Measurements from ENCODE around the gene ABHD15.

Gene ABHD15, protein sequence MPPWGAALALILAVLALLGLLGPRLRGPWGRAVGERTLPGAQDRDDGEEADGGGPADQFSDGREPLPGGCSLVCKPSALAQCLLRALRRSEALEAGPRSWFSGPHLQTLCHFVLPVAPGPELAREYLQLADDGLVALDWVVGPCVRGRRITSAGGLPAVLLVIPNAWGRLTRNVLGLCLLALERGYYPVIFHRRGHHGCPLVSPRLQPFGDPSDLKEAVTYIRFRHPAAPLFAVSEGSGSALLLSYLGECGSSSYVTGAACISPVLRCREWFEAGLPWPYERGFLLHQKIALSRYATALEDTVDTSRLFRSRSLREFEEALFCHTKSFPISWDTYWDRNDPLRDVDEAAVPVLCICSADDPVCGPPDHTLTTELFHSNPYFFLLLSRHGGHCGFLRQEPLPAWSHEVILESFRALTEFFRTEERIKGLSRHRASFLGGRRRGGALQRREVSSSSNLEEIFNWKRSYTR

DNA sequence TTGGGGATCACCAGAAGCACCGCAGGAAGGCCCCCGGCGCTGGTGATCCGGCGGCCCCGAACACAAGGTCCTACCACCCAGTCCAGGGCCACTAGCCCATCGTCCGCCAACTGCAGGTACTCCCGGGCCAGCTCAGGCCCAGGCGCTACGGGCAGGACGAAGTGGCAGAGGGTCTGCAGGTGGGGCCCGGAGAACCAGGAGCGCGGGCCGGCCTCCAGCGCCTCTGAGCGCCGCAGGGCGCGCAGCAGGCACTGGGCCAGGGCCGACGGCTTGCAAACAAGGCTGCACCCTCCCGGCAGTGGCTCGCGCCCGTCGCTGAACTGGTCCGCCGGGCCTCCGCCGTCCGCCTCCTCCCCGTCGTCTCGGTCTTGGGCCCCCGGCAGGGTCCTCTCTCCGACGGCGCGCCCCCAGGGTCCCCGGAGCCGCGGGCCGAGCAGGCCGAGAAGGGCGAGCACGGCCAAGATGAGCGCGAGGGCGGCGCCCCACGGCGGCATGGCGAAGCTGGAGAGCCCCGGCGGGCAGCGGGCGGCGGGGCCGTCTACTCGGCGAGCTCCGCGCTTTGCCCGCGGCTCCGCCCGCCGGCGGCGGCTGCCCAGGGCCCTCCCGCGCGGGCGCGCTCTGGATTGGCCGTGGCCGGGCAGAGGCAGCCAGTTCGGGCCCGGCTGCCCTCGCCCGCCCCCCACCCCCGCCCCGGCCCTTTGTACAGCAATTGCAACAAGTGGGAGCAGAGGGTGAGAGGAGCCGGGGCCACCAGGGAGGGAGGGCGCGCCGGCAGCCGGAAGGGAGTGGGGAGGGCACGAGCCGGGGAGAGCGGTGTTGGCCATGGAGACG is at the start of gene ABHD15:
TSS of gene ABHD15 (minus strand) at position 565 of the 831 bp plus-strand sequence. CDS start at position 494, 71 bp downstream.
- DNase-seq, result peak; percentile 69

DNA sequence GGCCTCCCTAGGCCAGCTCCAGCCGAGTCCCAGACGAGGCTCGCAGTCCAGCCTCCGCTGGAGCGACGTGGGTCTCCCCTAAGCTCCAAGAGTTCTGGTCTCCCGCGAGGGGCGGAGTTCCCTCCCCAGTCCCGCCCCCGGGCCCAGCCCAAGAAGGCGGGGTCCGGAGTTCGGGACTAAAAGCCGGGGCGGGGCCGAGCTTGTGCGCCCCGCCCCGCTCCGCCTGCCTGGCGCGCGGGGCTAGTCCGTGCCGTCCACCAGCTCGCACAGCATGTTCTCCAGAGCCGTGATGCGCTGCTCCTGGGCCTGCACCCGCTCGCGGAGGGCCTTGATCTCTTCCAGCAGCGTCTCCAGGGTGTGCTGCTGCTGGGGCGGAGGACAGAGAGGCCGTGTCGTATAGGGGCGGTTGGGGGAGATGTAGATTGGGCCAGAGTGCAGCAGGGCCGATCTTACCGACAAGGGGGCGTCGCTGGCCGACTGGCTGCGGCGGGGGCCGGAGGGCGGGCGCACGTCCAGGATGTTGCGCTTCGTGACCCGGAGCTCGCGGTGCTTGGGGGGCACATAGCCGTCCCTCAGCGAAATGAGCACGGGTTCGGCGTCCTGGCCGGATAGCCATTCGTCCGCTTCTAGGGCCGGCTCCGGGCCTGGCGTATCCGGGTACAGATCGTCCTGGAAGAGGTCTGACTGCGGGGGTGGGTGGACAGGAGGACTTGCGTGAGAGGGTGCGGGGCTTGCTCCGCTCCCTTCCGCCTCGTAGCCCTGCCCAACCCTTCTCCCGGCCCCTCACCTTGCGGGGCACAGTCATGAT is 48.9 kb upstream of the ABHD15 start:
- peak; percentile 79 for DNase-seq

DNA sequence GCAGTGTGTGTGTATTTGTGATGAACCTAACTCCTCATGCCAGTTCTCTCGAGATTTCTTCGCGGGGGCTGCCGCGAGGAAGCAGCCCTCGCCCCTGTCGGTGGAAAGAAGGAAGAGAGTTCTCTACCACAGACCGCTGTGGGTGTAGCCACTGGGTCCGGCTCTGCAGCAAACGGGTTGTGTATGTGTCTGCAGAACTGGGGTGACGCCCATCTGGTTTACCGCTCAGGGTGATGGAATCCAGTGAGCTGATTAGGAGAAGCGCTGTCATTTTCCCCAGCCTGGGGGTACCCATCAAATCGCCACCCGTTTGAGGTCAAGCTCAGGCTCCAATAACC is 48.2 kb upstream of the ABHD15 start:
- DNase-seq, result peak; percentile 61

DNA sequence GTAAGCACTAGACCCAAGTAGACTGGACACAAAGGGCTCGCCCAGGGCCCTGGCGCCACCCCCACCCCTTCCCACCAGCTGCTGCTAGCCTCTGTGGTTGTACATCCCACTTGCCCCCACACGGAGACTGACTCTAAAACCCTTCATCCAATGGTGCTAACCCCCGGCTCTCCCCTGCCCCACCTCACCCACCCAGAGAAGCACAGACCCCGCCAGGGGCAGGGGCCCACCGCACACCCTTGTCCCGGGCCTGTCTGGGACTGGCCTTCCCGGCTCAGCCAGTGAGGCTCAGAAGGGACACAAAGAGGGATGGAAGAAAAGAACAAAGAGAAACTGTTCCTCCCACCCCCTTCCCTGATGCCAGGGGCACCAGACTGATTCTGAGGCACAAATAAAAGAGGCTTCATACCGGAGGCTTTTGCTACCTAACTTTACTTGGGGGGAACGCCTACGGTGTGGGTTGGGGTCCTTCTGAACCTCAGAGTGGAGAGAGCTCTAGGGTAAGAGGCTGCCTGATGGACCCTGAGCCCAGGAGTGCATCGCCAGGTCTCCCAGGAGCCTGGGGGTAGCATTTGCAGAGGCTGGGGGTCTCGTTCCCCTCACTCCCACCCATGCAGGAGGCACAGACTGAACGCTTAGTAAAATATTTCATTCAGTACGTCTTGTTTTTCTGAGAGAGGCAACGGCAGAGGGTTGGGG is 47.7 kb upstream of the ABHD15 start:
- no peak for DNase-seq

DNA sequence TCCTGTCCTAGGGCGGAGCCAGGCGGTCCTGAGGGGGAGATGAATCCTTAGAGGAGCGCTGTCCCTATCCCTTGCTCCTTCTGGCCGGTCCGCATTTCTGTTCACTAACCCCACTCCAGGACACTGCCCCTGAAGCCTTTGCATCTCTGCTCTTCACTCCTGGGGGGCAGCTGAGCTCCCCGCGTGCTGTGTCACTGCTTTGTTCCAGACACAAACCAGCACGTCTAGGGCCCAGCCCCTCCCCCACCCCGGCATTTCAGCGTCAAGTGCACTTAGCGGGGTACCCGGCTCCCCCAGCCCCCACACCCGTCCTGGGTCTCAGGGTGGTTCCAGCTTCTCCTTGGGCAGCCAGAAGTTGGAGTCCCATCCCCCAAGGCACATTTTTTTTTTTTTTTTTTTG is 47.0 kb upstream of the ABHD15 start:
- no peak for DNase-seq

DNA sequence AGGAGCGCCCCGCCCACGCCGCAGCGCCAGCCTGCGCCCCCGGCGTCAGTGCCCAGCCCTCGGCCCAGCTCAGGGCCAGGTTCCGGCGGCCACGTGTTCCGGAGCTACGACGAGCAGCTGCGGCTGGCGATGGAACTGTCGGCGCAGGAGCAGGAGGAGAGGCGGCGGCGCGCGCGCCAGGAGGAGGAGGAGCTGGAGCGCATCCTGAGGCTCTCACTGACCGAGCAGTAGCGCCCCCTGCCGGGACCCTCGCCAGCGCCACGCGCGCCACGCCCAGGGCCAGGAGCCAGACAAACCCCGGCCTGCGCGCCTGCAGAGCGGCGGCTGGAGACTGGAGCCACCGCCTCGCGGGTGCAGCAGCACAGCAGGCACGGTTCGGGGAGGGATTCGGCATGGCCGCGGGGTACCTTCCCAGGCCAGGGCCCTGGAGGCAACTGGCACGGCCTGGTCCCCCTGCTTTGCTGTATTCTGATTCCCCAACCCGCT is 46.6 kb upstream of the ABHD15 start:
- peak; percentile 88 for DNase-seq

DNA sequence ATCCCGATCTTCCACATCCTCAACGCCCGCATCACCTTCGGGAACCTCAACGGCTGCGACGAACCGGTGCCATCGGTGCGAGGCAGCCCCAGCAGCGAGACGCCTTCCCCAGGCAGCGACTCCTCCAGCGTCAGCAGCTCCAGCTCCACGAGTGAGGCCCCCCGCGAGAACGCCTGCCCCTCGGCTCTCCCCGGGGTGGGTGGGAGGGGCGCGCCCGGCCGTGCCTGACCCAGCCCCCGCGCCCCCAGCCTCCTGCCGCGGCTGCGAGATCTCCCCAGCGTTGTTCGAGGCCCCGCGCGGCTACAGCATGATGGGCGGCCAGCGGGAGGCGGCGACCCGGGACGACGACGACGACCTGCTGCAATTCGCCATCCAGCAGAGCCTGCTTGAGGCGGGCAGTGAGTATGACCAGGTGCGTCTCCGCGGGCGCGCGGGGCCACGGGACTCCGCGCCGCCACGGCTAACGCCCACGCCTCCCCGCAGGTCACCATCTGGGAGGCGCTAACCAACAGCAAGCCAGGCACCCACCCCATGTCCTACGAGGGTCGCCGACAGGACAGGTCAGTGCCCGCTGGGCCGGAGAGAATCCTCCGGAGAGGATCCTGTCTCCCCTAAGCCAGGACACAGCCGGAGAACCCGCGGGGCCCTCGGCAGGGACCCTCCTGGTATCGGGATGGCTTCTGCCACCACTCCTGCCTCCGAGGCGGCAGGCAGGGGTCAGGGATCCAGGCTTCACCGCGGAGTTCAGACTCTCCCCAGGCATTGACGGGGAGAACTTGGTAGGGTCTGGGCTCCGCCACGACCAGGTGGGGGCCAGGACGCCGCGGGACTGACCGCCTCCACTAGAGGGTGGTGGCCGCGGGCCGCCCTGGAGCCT is 45.8 kb upstream of the ABHD15 start:
- DNase-seq, result no peak

DNA sequence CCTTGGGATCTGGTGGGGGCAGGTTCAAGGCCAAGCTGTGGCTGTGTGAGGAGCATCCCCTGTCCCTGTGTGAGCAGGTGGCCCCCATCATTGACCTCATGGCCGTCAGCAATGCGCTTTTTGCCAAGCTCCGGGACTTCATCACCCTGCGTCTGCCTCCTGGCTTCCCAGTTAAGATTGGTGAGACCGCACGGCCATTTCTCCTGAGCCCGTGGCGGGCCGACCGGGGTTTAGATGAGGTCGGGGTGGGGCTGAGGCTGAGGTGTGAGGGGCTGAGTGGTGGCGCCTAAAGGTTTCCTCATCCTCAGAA is 45.2 kb upstream of the ABHD15 start:
- DNase-seq, result no peak

DNA sequence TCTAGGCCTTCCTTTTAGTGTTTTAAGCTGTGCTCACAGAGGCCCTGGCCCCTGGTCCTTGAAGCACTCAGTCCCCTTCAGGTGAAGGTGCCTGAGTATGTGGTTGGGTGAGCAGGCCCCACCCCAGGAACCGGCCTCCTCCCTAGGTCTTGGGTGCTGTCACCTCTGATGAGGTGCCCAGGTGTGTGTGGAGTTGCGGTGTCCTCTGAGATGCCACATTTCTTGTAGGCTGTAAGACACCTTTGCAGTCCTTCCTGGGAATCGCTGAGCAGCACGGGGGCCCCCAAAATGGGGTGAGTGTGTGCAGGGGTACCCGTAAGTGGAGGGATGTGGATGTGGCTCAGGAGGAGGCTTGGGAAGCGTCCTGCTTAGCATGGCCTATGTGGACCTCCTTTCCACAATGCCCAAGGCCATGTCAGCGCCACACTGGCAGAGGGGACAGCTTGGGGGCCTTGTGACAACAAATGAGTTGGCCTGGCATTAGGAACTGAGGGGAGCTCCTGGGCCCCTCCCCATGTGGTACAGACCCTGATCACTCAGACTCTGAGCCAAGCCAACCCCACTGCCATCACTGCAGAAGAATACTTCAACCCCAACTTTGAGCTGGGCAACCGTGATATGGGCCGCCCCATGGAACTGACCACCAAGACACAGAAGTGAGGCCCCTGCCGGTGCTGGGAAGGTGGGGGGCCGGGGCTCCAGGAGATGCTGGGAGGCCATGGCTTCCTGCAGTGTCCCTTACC is 44.7 kb upstream of the ABHD15 start:
- DNase-seq, result no peak

DNA sequence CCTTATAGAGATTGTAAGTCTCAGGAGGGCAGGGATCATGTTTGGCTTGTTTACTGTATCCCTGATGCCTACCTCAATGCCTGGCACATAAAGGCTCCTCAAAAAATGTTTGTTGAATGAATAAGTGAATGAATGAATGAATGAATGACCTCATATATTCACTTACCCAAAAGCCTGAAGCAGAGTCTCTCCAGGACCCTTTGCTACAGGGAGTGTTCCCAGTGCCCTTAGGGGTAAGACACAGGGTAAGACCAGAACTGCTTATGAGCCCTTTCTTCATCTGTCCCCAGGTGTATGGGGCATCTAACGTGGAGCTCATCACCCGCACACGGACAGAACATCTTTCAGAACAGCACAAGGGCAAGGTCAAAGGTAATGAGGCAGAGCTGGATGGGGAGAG is 43.6 kb upstream of the ABHD15 start:
- DNase-seq, result no peak

DNA sequence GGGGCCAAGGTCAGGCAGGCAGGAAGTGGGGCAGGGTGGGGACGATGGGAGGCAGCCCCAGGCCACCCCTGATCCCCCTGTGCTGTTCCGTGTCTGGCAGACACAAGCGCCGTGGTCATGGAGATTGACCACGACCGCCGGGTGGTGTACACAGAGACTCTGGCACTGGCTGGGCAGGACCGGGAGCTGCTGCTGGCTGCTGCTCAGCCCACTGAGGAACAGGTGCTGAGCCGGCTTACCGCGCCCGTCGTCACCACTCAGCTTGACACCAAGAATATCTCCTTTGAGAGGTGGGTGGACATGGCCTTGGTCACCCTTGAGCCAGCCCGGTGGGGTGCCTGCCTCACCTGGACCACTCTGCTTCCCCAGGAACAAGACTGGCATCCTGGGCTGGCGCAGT is 42.1 kb upstream of the ABHD15 start:
- no peak for DNase-seq

DNA sequence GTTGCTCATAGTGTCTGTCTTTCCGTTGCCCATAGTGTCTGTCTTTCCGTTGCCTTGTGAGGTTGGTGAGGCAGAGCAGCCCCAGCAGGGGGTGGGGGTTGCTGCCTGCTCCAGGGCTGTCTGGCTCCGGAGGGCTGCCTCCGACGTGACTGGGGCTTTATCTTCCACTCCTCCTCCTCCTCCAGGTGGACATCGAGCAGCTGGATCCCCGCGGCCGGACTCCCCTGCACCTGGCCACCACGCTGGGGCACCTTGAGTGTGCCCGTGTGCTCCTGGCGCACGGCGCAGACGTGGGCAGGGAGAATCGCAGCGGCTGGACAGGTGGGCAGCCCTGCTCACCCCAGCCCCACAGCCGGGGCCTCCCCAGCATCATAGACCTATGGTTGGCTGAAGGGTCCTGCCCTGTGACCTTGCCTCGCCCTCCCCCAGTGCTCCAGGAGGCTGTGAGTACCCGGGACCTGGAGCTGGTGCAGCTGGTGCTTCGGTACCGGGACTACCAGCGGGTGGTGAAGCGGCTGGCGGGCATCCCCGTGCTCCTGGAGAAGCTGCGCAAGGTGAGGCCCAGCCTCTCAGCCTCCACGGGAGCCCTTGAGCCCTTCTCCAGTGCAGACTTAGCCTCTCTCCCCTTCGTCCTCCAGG is 40.8 kb upstream of the ABHD15 start:
- DNase-seq, result no peak

DNA sequence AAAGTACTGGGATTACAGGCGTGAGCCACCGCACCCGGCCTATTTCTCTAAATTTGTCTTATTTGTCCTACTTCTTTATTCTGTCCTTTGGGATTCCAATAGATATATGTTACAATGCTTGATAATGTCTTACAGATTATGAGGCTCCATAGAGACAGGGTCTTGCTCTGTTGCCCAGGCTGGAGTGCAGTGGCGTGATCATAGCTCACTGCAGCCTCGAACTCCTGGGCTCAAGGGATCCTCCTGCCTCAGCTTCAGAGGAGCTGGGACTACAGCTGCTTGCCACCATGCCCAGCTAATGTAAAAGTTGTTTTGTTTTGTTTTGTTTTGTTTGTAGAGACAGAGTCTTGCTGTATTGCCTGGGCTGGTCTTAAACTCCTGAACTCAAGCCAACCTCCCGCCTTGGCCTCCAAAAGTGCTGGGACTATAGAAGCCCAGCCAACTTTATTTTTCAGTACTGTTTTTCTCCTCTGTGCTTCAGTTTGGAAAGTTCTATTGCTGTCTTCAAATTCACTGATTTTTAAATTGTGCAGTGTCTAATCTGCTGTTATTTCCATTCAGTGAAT is 36.4 kb upstream of the ABHD15 start:
- DNase-seq, result no peak

DNA sequence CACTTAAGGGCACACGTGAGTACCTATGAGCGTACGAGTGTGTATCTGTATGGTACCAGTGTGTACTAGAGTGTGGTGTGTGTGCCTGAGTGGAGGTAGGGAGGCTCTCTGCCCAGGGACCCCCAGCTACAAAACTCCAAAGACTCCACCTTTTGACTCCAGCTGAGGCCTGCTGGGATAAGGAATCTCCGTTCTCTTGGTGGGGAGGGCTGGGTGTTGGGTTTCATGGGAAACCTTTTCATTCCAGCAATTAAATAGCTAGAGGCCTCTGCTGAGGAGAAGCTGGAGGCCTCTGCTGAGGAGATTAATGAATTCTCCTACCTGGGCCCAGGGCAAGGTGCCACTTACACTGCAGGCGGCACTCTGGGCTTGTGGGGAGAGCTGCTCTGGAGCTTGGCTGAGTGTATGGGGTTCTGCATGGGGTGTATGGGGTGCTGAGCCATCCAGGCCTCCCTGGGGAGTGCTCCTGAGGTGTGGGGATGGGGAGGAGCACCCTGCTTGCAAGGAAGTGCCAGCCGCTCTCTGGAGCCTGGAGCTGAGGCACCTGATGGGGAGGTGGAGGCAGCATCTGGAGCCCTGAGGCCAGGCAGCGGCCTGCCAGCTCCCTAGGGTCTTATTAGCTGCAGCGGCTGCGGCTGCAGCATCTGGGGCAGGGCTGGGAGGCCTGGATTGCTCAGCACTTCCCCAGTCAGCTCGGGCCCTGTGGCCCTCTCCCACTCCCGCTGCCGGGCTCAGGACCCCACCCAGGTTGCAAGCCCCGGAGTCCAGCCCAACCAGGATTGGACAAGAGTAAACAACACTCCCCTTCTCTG is 30.7 kb upstream of the ABHD15 start:
- DNase-seq, result no peak

DNA sequence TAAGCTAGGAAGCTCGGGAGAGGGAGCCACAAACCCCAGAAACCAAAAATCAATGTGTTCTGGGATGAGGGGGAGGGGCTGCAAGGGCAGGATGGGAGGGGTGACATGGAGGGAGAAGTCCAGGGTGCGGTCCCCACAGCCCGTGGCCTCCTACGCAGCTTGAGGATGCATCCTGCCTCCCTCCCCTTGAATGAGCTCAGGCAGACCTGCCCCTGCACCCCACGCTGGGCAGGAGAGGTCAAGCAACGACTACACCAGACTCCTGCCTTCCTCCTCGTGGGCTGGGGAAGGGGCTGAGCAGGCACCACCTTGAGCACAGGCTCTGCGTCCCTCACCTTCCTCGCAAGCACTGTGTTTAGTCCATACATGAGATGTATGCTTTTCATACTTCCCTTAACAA is 30.0 kb upstream of the ABHD15 start:
- no peak for DNase-seq

DNA sequence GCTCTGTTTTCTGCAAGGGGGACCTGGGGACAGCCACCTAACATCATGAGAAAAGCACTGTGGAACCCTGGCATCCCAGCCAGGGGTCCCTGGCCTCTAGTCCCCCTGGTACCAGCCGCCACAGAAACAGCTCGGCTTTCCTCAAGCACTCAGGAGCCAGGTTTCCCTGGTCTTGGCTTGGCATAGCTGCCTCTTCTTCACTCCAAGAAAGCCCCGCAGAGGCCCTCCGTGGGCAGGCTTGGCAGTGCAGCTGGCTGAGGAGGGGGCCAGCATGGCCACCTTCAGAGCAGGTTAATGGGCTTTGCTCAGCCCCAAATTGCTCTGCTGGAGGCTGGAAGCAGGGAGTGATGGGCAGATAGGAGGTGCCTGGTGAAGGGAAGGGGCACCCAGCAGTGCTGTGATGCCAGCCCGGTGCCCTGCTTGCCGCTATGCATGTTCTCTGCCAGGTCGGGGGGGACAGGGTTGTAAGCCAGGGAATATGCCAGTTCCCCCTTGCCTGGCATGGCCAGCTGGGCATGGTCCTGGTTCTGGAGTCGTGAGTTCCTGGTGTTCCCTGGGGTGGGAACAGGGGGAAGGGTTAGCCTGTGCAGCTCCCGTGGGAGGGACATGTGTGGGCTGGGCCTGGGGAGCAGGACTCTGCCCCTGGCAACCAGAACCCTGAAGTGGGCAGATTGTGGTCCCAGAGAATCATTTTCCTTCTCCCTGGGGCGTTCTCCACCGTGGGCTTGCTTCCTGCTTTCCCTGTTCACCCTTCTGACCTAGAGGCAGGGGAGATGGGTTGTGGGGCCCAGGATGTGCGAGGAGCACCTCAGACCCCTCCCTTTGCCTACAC is 29.3 kb upstream of the ABHD15 start:
- no peak for DNase-seq

DNA sequence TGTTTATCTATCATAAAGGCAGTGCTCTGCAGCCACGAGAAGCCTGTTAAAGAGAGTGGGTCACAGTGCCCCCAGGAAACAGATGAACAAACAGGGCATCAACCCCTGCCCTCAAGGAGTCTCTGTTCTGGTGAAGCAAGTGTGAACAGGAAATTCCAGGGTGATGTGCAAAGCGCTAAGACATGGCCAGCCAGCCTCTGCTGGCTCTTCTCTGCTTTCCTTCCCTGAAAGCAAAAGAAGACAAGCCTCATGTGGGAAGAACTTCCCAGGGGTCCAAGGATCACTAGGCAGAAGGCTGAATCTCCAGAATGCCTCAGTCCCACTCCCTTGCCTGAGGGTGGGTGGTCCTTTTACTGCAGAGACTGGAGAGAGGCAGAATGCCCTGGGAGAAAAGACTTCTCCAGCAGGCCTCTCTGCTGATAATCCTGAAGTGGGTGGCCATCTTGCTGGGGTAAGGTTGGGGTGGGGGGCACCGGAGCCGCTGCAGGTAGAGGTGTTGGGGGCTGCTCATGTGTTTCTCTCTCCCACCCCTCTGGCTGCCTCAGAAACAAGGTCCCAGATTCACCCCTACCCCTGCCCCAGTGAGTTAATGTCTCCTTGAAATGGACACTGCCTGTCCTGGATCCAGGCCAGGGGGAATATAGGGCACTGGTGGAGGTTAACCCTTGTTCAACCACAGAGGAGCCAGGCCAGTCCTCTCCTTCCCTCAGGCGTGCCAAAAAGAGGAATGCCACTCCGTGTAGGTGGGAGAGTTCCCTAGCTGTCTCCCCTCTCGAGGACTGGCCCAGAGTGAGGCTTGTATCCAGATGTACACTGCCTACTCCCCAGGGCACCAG is 28.5 kb upstream of the ABHD15 start:
- DNase-seq, result no peak

Measured in stimulated activated naive CD4-positive, alpha-beta T cell treated with Interleukin-2 at 50 U/mL for 16 hours (primary cell).